Stimulated activated CD4-positive, alpha-beta T cell treated with anti-CD3 and anti-CD28 coated beads, Interleukin-12 subunit alpha, Interleukin-12 subunit beta, amount 100 ng/mL, for 48 hours (primary cell): ENCODE results near the gene EHBP1.
"Not testable (repeated sequence)": the region's sequence is repeated elsewhere in the genome, so short reads cannot be mapped to it uniquely, and the experiment has no call there.

Experiments
- DNase-seq, 3 donors: peaks; one replicate each; pipeline ENCODE4 v3.0.0-alpha.2; 2020; ENCODE audit warnings: low read depth in 2 of 3, low spot score in 1 of 3

The EHBP1 gene

DNA sequence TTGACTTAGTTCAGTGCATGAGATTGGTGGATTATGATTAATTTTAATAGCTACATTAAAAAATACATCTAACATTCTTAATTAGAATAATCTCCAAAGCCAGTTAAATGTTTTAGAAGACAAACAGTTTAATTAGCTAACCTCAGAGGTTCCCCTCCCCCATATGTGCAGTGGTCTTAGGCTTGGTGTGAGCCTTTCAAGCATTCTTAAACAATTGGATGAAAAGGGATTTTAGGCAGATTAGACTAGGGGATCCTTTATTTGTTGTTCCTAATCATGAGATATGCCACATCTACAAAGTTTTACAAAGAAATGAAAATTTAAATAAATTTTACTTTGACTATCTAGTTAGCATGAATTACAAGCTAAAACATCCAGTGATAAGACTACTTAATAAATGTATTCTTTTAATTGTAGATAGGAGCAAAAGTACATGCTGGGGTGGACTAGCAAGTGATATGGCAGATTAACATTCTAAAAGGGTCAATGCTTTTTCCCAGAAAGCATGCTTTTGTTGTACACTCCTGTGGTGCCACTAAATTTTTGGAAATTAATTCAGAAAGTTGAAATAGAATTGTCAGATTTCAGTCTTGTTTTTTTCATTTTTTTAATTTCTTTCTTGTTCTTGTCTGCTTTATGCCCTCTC lies 302.4 kb downstream of the EHBP1 start:
- DNase-seq = no peak

DNA sequence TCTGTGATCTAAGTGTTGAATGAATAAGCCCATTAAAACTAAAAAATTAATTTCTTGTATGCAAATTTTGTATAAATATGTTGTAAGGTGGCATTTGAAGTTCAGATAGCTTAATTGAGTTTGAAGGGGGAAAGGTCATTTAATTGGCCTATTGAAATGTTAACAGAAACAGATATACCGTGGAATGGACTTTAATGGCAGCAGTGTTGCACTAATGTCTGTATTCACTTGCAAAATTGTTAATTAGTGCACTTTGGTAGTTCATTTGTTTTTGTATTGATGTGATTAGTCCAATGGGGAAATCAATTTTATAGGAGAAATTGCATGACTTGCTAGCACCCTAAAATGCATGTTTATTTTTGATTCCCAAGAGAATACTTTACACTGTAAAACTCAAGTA lies 303.3 kb downstream of the EHBP1 start:
- DNase-seq = no peak

DNA sequence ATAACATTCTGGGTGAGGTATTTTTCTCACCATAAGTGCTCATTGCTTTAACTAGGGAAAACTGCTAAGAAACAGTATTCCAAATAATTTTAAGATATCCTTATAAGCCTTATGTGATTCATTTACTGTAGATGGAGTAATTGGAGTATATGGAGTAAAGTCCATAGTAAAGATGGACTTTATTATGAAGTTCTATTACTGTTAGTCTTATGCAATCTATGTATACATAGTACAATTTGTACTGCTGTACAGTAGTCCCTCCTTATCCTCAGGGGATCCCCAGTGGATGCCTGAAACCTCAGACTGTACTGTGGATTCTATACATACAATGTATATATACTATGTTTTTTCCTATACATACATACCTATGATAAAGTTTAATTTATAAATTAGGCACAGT lies 304.0 kb downstream of the EHBP1 start:
- no peak for DNase-seq

DNA sequence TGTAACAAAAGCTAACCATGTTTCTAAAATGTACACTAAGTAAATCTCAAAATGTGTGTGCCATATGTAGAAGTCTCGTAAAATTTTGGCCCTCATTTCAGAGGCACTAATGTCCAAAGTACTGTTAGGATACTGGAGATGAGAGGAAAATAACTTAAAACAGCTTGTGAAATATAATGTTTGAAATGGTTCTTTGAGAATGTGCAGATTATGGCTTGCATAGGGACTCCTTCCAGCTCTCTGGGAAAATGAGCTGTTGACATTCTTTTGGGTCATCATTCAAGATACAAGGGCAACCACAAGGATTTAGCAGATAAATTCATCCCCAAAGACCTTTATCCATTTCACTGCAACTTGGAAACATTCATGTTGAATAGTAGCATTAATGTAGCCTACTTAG lies 307.0 kb downstream of the EHBP1 start:
- DNase-seq = no peak

DNA sequence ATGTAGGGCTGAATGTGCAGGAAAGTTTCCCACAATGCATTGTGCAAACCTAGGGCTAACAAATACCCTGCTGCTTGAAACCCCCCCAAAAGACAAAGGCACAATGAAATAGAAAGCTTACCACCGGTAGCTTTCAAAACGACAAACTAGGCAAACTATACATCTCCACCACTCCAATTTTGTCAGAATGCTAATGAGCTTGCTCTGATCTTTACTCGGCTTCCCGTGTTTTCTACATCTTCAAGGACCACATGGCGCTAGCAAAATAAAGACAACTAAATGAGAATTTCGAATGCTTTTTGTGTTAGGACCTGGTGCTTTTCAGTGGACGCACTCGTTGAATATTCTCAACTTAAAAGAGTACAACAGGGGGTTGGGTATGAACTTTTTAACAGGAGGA lies 307.9 kb downstream of the EHBP1 start:
- DNase-seq = no peak

DNA sequence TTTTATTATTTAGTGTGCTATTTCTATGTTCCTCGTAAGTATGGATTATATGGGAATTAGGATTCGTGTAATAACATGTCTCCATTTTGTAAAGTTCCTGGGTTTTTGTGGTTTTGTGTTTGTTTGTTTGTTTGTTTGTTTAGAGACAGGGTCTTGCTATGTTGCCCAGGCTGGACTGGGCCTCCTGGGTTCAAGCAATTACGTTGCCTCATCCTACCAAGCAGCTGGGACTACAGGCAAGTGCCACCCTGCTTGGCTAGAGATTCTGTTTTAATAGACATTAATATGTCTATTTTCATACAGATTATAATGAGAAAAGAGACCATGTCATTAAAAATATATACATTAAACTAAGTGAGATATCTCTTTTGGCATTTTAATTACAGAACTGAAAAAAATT lies 309.9 kb downstream of the EHBP1 start:
- no peak for DNase-seq

DNA sequence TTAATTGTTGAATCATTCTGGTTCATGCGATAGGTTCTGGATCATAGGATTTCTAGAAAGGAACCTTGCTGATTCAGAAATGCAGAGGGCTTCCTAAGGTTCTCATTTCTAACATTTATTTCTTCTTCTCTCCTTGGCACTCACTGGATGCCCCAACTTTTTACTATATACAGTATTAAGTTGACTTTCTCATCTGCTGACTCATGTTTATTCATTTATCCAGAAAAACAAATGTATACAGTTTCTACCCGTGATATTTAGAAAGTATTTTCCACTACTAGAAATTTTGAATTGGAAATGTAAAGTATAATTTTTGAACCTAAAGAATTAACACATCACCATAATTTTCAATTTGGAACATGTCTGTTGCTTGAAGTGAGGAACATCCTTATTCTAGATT lies 312.9 kb downstream of the EHBP1 start:
- no peak for DNase-seq

DNA sequence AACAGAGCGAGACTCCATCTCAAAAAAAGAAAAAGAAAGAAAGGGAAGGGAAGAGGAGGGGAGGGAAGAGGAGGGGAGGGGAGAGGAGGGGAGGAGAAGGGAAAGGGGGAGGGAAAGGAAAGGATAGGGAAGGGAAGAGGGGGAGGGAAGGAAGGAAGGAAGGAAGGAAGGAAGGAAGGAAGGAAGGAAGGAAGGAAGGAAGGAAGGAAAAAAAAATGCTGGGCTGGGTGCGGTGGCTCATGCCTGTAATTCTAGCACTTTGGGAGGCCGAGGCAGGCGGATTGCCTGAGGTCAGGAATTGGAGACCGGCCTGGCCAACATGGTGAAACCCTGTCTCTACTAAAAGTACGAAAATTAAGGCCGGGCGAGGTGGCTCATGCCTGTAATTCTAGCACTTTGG lies 314.2 kb downstream of the EHBP1 start:
- DNase-seq = not testable (repeated sequence)

DNA sequence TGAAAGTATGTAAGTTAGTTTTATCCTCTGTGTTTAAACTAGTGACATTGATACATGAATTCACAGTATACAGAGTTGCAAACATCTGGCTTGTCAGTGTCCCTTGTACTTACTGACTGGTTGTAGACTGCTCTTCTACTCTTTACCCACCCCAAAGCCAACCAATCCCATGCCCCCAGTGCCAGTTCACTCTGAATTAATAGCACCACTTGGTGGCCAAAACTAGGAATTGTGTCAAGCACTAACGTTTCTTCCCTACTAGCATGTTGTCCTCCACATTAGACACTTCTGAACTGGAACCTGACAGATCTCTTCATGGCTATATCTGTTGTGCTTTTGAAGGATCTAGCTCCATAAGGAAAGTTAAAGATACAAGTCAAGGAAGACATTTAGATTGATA lies 317.9 kb downstream of the EHBP1 start:
- no peak for DNase-seq

DNA sequence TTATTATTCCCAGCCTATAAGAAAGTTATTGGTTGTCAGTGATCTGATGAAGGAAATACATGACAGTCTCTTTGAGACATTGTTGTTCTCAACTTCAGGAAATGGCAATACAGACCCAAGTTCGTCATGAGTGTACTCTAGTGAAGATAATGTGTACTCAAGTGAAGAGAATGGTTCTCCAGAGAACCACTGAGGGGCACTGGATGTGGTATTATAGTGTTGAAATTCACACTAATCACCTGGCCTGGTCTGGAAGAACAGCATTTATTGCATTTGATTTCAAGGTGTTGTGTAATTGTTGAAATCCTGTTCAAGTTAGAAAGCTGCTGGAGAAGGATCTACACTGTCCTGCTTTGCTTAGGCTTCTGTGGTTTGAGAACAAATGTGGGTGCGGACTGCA lies 321.7 kb downstream of the EHBP1 start:
- DNase-seq = no peak

DNA sequence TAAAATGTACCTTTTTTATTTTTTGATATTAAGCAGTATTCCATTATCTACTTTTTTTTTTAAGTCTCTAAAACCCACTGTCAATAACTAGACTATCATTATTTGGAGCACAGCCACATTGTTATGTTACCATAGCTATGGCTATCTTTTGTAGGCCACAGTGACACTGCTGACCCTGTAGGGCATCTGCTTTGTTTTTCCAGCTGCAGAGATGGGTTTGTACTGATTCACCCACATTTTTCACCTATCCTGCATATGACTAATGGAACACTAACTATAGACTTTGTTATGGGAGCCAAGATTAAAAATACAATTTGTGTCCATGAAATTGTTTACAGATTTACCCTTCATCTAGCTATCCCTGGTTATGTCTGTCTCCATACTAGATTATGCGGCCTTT lies 323.5 kb downstream of the EHBP1 start:
- DNase-seq = no peak

DNA sequence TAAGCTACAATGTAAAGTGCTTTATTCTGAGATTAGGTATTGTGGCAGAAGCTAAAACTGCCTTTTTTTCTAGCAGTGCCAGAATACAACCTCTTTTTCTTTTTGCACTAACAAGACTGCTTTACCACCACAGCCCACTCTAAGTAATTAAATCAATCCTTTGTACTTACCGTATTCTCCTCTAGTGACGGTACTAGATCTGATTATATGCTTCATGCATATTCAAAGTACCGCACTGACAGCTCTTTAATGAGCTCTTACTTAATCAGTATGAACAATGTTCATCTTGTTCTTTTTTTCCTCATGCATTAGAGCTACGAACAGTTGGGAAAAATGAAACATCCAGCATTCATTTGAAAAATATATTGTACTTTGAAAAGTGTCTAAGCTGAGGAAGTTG lies 329.0 kb downstream of the EHBP1 start:
- DNase-seq = no peak

DNA sequence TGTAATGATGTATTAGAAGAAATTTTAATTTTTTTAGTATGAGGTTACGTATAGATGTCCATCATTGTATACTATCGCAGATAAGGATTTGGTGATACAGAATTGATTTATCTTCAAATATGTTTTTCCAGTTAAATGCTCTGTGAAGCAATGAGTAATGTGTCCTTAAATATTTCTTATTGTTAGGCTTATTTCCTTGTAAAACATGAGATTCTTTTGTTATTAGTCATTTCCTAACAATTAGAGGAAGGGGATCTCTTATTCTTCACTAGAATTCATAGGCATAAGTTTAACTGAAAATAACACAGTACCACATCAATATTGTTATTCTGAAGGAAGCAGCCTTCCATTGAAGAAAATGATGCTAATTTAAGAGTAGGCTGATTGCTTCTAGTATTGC lies 329.7 kb downstream of the EHBP1 start:
- DNase-seq = no peak

DNA sequence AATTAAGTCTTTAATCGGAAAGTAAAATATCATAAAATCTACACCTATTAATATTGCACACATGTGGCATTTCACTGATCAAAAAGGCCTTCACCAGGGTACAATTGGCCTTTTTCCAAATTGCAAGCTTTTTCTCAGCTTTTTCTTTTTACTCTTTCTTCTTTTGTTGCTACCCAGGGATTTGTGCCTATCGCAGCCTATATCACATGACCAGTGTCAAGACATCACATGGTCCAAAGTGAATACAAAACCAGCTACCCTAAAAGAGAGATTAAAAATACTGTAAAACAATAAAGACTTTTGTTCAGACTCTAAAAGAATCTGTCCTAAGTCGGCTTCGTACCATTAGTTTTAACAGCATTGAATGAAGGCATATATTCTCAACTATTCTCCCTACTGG lies 330.1 kb downstream of the EHBP1 start:
- DNase-seq = no peak

DNA sequence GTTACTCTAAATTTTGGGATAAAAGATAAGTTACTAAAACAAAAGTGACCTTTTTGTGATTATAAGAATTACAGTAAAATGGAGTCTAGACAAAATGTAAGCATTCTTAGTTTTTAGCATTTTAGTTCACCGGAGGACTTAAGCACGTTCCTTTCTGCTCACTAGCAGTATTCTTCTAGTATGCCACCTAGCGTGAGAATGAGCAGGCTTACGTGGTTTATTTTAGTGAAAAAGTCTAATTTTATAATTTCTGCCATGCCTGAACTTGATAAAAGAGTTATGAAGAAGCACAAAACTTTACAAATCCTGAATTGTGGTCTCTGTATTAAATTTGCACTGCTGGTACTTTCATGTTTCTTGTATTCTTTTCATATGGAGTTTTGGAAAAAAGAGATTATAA lies 332.5 kb downstream of the EHBP1 start:
- no peak for DNase-seq

DNA sequence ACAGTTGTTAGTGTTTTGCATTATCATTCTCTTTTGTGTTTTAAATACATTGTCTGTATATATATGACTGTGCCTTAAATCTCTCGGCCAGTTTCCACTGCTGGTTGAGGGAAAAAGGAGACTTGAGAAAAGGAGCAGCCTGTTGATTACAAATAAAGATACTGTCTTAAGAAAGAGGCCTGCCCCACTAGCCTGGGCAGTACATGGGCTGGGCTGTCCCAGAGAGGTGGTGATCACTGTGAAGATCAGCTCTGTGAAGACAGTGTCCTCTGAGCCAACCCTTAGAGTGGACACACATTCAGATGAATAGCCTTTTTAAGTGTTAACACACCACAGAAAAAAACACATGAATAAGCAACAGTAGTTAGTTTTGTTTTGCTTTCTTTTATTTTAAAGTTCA lies 335.1 kb downstream of the EHBP1 start:
- DNase-seq = no peak

DNA sequence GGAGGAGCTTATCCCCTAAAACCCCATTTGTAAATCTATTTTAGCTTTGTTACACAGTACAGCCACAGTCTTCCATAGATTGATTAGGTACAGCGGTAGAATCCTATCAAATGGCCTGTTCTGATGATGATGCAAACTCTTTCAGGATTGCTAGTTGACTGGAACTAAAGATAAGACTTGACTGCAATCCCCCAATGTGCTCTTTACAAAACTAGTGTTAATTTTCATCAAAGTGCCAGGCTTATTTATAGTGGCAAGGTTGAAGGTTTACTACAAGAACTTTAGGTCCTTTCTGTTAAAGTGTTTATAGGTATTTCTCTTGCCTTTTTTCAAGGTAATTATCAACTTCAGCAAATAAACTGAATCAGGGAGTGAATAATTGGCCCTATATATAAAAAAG lies 336.1 kb downstream of the EHBP1 start:
- DNase-seq = no peak

DNA sequence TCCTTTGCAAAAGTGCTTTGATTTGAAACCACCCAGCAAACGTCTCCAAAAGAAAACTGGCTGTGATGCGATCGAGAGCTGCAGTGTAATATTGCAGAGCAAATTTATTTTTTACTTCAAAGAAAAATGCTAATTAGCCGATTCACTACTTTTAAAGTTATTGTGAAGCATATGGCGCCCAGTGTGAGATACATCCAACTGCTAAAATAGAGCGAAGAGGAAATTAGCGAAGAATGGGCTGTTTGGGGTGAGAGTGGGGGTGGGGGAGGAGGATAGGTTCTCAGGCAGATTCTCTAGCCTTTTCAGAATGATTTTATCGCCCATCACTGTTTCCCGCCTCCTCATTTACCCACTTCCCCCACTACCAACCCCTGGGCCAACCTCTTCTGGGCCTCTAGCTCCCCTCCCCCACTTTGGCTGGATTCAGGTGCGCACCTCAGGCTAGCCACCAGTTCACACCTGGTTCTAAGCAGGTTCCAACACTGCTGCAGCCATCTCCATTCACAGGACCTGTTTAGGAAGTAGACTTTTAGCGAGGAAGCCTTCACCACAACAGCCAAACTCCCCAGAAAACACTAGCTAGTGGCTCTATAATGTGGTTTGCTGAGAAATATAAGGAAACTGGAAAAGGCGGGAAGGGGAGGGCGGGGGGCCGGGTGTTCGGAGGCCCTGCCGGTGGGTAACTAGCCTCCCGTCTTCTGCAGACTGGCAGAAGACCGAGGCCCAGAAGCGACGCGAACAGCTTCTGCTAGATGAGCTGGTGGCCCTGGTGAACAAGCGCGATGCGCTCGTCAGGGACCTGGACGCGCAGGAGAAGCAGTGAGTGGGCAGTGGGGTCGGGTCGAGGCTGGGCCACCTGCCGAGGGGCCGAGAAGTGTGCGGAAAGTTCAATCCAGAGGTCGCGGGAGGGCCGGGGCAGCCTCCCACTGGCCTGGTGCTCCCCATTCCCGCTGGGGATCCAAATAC lies 339.1 kb downstream of the EHBP1 start:
- no peak for DNase-seq

DNA sequence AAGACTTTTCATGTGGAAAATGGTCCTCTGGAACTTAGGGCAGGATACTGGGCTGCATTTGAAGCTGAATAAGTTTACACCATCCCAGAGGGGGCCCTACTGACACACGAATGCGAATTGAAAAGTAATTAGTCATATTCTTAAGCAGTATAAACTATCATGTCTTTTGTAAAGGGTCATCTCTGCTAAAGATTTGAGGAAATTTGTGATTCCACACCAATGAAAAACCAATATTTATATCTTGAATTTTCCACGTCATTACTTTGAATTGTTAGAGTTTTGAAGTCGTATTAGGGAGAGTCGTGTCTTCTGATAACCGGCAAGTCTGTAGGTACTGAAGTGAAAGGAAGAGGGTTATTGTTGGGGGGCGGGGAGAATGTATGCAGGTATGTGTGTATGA lies 341.0 kb downstream of the EHBP1 start:
- no peak for DNase-seq

DNA sequence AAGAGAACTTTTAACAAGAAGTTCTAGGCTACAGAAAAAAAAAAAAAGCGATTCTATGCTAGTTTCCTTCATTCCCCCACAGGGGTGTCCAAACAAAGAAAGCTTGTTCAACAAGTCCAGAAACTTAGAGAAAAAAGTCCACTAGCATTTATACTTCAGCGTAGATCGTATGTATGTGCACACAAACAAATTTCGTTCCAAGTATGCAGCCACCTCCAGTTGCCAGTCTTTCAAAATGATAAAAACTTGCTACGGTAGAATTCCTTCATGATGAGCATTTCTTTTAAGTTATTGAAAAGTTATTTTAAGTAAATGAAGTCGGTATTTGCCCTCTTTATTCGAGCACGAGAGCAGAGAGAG lies 341.4 kb downstream of the EHBP1 start:
- DNase-seq = no peak

DNA sequence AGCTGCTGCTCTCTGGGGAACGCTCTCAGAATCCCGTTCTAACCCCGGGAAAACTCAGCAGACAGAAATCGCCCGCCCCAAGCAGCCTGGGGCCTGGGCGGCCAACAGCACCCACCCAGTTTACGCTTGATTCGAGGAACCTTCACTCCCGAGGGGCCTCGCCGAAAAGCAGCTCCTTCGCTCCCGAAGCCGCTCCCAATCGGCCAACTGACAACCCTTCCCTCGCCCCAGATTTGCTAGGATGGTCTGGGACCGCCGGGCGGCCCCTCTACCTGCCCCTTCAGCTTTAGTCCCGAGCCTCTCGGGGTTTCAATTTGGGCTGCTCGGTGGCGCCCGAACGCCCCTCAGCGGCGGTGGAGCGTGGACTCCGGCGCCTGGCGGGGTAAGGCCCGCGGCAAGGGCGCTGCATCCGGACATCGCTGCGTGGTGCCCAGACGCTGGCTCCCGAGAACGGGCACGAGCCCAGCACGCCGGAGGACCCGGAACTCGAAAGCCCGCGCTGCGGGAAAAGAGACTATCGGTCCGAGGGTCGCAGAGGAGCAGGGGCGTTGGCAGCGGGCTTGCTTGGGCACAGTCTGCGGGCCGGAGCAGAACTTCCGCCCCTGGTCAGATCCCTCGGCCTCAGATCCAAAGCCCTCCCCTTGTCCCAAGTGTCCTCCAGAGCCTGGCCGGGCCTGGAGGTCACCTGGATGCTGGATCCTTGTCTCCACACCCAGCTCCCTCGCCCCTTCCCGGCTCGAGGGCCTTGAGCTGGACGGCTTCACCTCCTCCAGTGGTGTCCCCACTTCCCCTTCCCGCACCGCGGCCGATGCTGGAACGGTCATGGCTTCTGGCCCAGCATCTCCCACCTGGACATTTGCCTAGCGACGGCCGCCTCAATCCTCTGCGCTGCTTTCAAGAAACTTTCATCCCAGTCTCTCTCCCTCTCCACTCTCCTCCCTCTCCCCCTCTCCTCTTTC lies 342.1 kb downstream of the EHBP1 start:
- DNase-seq = no peak
